ENCODE results near the gene SDSL.

SDSL gene

DNA sequence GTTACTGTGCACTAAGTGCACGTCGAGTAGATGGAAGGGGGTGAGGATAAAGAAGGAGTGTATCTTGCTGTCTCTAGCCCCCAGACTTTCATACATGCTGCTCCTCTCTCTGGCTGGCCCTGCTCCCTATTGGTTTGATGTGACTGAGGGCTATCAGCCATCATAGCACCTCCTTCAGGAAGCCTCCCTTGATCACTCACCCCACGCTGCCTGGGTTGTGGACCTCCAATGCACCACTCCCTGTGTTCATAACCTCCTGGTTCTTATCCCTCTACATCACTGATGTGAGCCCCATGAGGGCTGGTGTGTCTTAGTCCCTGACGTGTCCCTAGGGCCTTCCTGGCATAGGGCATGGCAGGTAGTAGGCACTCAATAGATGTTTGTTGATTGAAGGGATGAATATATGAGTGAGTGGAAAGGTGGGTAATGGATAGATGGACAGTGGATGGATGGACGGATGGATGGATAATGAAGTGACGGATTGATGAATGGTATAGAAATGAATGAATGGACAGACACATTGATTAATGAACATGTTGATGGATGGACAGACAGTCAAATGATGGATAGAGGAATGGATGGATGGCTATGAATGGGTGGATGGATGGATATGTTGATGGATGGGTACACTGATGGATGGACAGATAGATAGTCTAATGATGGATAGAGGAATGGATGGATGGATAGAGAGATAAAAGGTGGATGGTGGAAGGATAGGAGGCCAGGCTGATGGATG, 15.0 kb downstream of the SDSL start:
- H3K36me3 ChIP-seq (ENCODE audit: control insufficient read depth, insufficient read depth, low read length) = no peaks in the 10 kb centered on the region
- no peak overlapping the region for H3K27ac ChIP-seq (ENCODE audit: insufficient read depth, low read depth, low read length, poor library complexity, severe bottlenecking)
- H3K9me3 ChIP-seq (ENCODE audit: control insufficient read depth, low read length) = no peaks in the 10 kb centered on the region
- 87 to 88% methylated on average over 6 of the region's 6 CpGs for WGBS, 2 experiments
- no peaks in the 10 kb centered on the region for H3K4me1 ChIP-seq (ENCODE audit: control insufficient read depth, insufficient read depth, low read length)
- no peak overlapping the region for H3K4me3 ChIP-seq (ENCODE audit: insufficient read depth, low read depth, low read length)
- H3K27me3 ChIP-seq (ENCODE audit: control insufficient read depth, insufficient read depth, low read length, poor library complexity, severe bottlenecking) = no peaks in the 10 kb centered on the region

DNA sequence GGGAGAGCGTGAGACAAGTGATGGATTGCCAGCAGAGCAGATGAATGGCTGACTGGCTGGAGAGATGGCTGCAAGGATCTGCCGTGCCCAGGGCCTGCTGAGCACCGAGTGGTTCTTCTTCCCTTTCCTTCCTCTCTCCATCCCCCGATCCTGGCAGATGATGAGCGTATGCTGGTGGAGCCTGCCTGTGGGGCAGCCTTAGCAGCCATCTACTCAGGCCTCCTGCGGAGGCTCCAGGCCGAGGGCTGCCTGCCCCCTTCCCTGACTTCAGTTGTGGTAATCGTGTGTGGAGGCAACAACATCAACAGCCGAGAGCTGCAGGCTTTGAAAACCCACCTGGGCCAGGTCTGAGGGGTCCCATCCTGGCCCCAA, 15.5 kb downstream of the SDSL start:
- WGBS, 2 experiments = 70 to 79% methylated on average over 9 of the region's 9 CpGs
- Histone ChIP-seq H3K9me3 (ENCODE audit: control insufficient read depth, low read length) (no peaks in the 10 kb centered on the region), H3K27ac (ENCODE audit: insufficient read depth, low read depth, low read length, poor library complexity, severe bottlenecking) (no peak overlapping the region), H3K4me3 (ENCODE audit: insufficient read depth, low read depth, low read length) (no peak overlapping the region), H3K4me1 (ENCODE audit: control insufficient read depth, insufficient read depth, low read length) (no peaks in the 10 kb centered on the region), H3K27me3 (ENCODE audit: control insufficient read depth, insufficient read depth, low read length, poor library complexity, severe bottlenecking) (no peaks in the 10 kb centered on the region), H3K36me3 (ENCODE audit: control insufficient read depth, insufficient read depth, low read length) (no peaks in the 10 kb centered on the region)

DNA sequence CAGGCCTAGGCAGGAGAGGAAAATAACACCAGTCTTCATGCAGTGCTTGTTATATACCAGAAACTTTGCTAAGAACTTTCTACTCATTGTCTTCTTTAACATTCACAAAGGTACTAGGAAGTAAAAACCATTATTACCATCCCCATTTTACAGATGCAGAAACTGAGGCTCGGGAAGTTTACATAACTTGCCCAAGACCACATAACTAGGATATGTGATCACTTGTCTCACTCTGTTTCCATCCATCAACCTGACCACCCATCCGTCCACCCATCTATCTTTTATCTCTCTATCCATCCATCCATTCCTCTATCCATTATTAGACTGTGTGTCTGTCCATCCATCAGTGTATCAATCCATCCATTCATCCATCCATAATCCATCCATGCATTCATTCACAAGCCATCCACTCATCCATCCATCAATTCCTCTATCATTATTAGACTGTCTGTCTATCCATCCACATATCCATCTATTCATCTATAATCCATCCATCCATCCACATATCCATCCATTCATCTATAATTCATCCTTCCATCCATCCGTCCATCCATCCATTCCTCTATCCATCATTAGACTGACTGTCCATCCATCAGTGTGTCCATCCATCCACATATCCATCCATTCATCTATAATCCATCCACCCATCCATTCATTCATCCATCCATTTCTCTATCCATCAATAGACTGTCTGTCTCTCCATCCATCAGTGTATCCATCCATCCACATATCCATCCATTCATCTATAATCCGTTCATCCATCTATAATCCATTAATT, 16.5 kb downstream of the SDSL start:
- Histone ChIP-seq H3K9me3 (ENCODE audit: control insufficient read depth, low read length) (no peaks in the 10 kb centered on the region), H3K36me3 (ENCODE audit: control insufficient read depth, insufficient read depth, low read length) (no peaks in the 10 kb centered on the region), H3K27me3 (ENCODE audit: control insufficient read depth, insufficient read depth, low read length, poor library complexity, severe bottlenecking) (no peaks in the 10 kb centered on the region), H3K27ac (ENCODE audit: insufficient read depth, low read depth, low read length, poor library complexity, severe bottlenecking) (no peak overlapping the region), H3K4me1 (ENCODE audit: control insufficient read depth, insufficient read depth, low read length) (no peaks in the 10 kb centered on the region), H3K4me3 (ENCODE audit: insufficient read depth, low read depth, low read length) (no peak overlapping the region)
- 86 to 88% methylated on average over 4 of the region's 4 CpGs for WGBS, 2 experiments

DNA sequence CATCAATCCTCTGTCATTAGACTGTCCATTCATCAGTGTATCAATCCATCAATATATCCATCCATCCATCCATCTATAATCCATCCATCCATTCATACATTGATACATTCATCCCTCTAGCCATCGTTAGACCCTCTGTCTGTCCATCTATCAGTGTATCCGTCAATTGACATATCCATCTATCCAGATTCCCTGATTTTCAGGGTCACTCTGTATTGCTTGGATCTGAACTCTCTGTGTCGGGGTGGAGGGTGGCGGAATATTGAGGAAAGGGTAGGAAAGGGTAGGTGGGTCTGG, 17.1 kb downstream of the SDSL start:
- Histone ChIP-seq H3K9me3 (ENCODE audit: control insufficient read depth, low read length) (no peaks in the 10 kb centered on the region), H3K36me3 (ENCODE audit: control insufficient read depth, insufficient read depth, low read length) (no peaks in the 10 kb centered on the region), H3K4me1 (ENCODE audit: control insufficient read depth, insufficient read depth, low read length) (no peaks in the 10 kb centered on the region), H3K27me3 (ENCODE audit: control insufficient read depth, insufficient read depth, low read length, poor library complexity, severe bottlenecking) (no peaks in the 10 kb centered on the region), H3K4me3 (ENCODE audit: insufficient read depth, low read depth, low read length) (no peak overlapping the region), H3K27ac (ENCODE audit: insufficient read depth, low read depth, low read length, poor library complexity, severe bottlenecking) (no peak overlapping the region)
- 46 to 54% methylated on average over 4 of the region's 4 CpGs for WGBS, 2 experiments

DNA sequence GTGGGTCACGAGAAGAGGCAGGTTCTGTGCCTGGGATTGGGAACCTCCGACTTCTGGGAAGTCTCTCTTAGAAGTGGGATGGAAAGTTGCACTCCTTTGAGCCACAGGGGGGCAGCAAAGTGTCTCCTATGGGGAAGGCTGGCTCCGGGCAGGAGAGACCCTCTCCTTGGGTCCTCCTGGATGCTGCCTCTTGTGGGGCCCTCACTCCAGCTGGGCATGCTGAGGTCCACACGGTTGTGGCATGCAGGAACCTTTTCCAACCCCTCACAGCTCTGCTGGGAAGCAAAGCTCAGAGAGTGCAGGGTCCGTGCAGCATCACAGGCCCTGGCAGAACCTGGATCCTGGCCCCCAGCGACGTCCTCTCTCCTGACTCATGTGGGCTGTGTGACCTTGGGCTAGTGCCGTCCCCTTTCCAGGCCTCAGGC, 17.4 kb downstream of the SDSL start:
- Histone ChIP-seq H3K36me3 (ENCODE audit: control insufficient read depth, insufficient read depth, low read length) (no peaks in the 10 kb centered on the region), H3K27me3 (ENCODE audit: control insufficient read depth, insufficient read depth, low read length, poor library complexity, severe bottlenecking) (no peaks in the 10 kb centered on the region), H3K4me1 (ENCODE audit: control insufficient read depth, insufficient read depth, low read length) (no peaks in the 10 kb centered on the region), H3K27ac (ENCODE audit: insufficient read depth, low read depth, low read length, poor library complexity, severe bottlenecking) (no peak overlapping the region), H3K4me3 (ENCODE audit: insufficient read depth, low read depth, low read length) (no peak overlapping the region), H3K9me3 (ENCODE audit: control insufficient read depth, low read length) (no peaks in the 10 kb centered on the region)
- 49 to 50% methylated on average over 8 of the region's 8 CpGs for WGBS, 2 experiments

DNA sequence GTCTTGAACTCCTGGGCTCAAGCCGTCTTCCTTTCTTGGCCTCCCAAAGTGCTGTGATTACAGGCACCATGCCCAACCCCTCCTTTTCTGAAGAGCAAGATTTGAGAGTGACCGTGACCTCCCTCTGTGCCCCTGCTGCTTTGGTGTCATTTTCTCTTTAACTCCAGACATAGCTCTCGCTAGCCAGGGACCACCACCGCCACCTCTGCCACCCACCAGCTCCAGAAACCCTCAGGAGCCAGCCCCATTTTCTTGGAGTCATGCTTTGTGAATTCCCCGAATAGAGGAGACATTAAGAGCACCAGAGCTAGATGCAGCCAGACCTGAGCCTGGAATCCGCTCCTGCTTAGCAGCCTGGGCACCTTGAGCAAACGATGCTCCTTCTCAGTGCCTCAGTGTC, 18.2 kb downstream of the SDSL start:
- Histone ChIP-seq H3K4me1 (ENCODE audit: control insufficient read depth, insufficient read depth, low read length) (no peaks in the 10 kb centered on the region), H3K4me3 (ENCODE audit: insufficient read depth, low read depth, low read length) (no peak overlapping the region), H3K9me3 (ENCODE audit: control insufficient read depth, low read length) (no peaks in the 10 kb centered on the region), H3K36me3 (ENCODE audit: control insufficient read depth, insufficient read depth, low read length) (no peaks in the 10 kb centered on the region), H3K27me3 (ENCODE audit: control insufficient read depth, insufficient read depth, low read length, poor library complexity, severe bottlenecking) (no peaks in the 10 kb centered on the region), H3K27ac (ENCODE audit: insufficient read depth, low read depth, low read length, poor library complexity, severe bottlenecking) (no peak overlapping the region)
- 86 to 93% methylated on average over 7 of the region's 7 CpGs for WGBS, 2 experiments

DNA sequence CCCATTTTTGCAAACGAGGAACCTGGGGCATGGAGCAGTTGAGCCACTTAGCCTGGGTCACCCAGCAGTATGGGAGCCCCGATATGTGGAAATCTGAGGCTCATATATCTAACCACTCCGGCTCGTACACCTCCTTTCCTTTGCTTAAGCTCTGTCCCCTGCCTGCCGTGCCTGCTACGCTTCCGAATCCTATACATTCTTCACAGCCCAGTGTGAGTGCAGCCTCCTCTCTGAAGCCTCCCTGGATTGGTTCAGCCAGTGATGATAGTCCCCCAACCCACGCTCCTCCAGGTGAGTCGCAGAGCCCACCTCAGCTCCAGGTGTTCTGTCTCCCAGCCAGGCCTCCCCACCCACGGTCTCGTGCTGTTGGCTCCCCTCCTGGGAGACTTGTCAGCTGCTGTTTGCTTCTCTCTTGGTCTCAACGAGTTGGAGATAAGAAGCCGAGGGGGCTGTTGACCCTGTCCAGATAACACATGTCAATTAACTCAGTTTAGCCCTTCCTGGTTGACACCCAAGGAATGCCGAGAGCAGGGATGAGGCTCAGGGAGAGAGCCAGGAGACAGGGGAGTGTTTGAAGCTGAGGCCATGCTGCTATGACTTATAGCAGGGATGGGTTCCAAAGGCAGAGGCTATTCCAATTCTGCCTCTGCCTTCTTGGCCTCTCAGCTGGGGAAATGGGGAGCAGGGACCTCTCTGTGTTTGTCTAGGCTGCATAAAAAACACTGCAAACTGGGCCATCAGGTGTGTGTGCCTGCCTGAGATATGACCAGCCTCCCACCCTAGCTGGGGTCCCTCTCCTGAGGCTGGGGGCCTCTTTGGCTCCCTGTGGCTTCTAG, 19.0 kb downstream of the SDSL start:
- Histone ChIP-seq H3K9me3 (ENCODE audit: control insufficient read depth, low read length) (no peaks in the 10 kb centered on the region), H3K36me3 (ENCODE audit: control insufficient read depth, insufficient read depth, low read length) (no peaks in the 10 kb centered on the region), H3K4me3 (ENCODE audit: insufficient read depth, low read depth, low read length) (no peak overlapping the region), H3K27ac (ENCODE audit: insufficient read depth, low read depth, low read length, poor library complexity, severe bottlenecking) (no peak overlapping the region), H3K4me1 (ENCODE audit: control insufficient read depth, insufficient read depth, low read length) (no peaks in the 10 kb centered on the region), H3K27me3 (ENCODE audit: control insufficient read depth, insufficient read depth, low read length, poor library complexity, severe bottlenecking) (no peaks in the 10 kb centered on the region)
- WGBS, 2 experiments = 88 to 89% methylated on average over 14 of the region's 14 CpGs

DNA sequence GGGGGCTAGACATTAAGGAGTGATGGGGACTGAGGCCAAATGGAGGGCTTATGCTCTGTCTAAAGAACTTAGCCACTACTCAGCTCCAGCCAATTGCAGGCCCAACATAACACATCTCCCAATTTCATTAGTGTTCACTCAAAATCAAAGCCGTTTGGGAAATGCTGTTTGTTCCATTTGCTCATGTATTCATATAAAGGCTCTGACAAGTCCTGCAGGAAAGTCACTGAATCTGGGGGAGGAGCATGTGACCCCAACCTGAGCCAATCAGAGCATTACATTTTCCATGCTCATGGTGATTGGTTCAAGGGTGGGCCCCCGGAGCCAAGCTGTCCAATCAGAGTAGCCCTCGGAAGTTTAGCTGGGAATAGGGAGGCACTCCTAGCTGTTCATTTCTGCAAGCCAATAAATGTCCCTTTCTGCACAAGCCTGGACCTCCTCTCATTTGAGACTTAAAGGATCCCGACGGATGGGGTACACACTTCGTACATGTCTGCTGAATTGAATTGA, 20.9 kb downstream of the SDSL start:
- WGBS, 2 experiments = 94% methylated on average over 6 of the region's 6 CpGs
- H3K9me3 ChIP-seq (ENCODE audit: control insufficient read depth, low read length) = no peaks in the 10 kb centered on the region
- no peak overlapping the region for H3K27ac ChIP-seq (ENCODE audit: insufficient read depth, low read depth, low read length, poor library complexity, severe bottlenecking)
- H3K27me3 ChIP-seq (ENCODE audit: control insufficient read depth, insufficient read depth, low read length, poor library complexity, severe bottlenecking) = no peaks in the 10 kb centered on the region
- H3K4me1 ChIP-seq (ENCODE audit: control insufficient read depth, insufficient read depth, low read length) = no peaks in the 10 kb centered on the region
- H3K36me3 ChIP-seq (ENCODE audit: control insufficient read depth, insufficient read depth, low read length) = no peaks in the 10 kb centered on the region
- no peak overlapping the region for H3K4me3 ChIP-seq (ENCODE audit: insufficient read depth, low read depth, low read length)

DNA sequence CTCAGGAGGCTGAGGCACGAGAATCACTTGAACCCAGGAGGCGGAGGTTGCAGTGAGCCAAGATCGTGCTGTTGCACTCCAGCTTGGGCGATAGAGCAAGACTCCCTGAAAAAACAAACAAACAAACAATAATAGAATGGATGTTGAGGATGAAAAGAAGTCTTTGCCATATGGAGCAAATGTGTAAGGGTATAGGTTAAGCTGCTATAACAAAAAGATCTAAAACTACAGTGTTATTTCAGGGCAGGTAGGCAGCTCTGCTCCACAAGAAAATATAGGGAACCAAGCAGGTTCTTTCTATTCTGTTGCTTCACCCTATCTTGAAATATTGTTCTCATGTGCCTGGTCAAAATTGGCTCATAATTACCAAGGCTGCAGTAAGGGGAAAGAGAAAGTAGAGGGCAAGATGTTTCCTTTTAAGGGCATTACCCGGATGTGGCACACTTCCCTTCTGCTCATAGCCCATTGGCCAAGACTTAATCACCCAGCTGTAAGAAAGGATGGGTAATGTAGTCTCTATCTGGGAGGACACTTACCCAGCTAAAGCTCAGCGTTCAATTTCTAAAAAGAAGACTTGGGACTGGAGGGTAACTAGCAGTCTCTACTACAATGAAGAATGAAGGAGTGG, 23.5 kb downstream of the SDSL start:
- 96% methylated on average over 6 of the region's 6 CpGs for WGBS, 2 experiments
- H3K36me3 ChIP-seq (ENCODE audit: control insufficient read depth, insufficient read depth, low read length) = no peaks in the 10 kb centered on the region
- no peaks in the 10 kb centered on the region for H3K4me1 ChIP-seq (ENCODE audit: control insufficient read depth, insufficient read depth, low read length)
- no peak overlapping the region for H3K4me3 ChIP-seq (ENCODE audit: insufficient read depth, low read depth, low read length)
- H3K27ac ChIP-seq (ENCODE audit: insufficient read depth, low read depth, low read length, poor library complexity, severe bottlenecking) = no peak overlapping the region
- H3K27me3 ChIP-seq (ENCODE audit: control insufficient read depth, insufficient read depth, low read length, poor library complexity, severe bottlenecking) = no peaks in the 10 kb centered on the region
- H3K9me3 ChIP-seq (ENCODE audit: control insufficient read depth, low read length) = no peaks in the 10 kb centered on the region

DNA sequence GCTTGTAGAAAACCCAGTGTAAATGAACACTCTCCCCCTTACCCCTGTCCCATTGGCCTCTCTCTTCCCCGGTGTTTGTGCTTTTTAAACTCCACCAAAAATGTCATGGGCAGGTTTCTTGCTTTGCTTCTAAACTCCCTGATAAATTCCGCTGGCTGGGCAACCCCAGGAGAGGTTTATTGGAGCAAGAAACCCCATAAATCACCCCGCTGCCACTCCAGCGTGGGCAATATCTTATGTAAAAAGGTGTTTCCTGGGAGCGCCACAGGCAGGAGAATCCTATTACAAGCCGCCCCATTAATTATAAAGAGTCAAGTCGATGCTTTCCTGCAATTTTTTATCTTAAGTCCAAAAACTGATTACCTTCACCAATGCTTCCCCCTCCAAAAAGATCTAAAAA, 26.7 kb downstream of the SDSL start:
- 78 to 86% methylated on average over 7 of the region's 7 CpGs for WGBS, 2 experiments
- Histone ChIP-seq H3K27me3 (ENCODE audit: control insufficient read depth, insufficient read depth, low read length, poor library complexity, severe bottlenecking) (no peaks in the 10 kb centered on the region), H3K4me3 (ENCODE audit: insufficient read depth, low read depth, low read length) (no peak overlapping the region)

More for the DNA sequence above, 26.7 kb downstream of the SDSL start:
- Histone ChIP-seq H3K27ac (ENCODE audit: insufficient read depth, low read depth, low read length, poor library complexity, severe bottlenecking) (no peak overlapping the region), H3K36me3 (ENCODE audit: control insufficient read depth, insufficient read depth, low read length) (no peaks in the 10 kb centered on the region), H3K4me1 (ENCODE audit: control insufficient read depth, insufficient read depth, low read length) (no peaks in the 10 kb centered on the region), H3K9me3 (ENCODE audit: control insufficient read depth, low read length) (no peaks in the 10 kb centered on the region)
